ENCODE measurements around the gene PCYT1B.

The PCYT1B gene

DNA sequence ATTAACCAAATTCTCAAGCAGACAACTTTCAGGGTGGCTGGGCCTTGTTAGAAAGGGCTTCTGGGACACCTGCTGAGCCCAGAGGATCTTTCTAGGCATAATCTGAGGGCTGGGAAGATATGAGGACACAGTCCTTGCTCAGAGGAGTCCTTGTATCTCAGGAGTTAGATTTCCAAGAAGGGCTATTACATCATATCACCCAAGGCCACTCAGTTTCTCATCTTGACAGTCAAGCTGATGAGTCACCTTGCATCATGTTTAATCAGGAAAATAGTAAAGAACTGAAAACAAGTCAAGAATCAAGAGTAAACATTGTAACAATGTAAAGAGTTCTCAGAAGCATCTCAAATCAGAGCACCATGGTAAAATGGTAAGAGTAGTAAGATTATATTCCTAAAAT lies 4.0 kb downstream of the PCYT1B start:
- H3K4me1 ChIP-seq (ENCODE audit: control insufficient read depth, insufficient read depth, low read length): peaks cover 4% of the 10 kb centered on the region; the same call in 1 of the 2 replicates
- no peaks in the 10 kb centered on the region for H3K36me3 ChIP-seq (ENCODE audit: control insufficient read depth in 2 of 2, insufficient read depth in 1 of 2, low read length in 2 of 2)
- no peak overlapping the region for H3K27ac ChIP-seq (ENCODE audit: extremely low read depth, low read depth, low read length)
- H3K4me3 ChIP-seq (ENCODE audit: low read depth, low read length): no peak overlapping the region
- no peaks in the 10 kb centered on the region for H3K9me3 ChIP-seq (ENCODE audit: control insufficient read depth, insufficient read depth, low read depth, low read length)
- POLR2A ChIA-PET: no interaction called here
- CTCF ChIA-PET: no interaction called here
- TF ChIP-seq ZNF560 (tag by site-specific recombination; IDR thresholded peaks at IDR 0.05; ENCODE audit: borderline replicate concordance) (no peak), ZNF292 (tag by site-specific recombination; IDR thresholded peaks at IDR 0.05; ENCODE audit: borderline replicate concordance, low read depth) (no peak), GFI1B (tag by site-specific recombination; IDR thresholded peaks at IDR 0.05) (no peak), ZNF112 (tag by site-specific recombination; IDR thresholded peaks at IDR 0.05) (no peak), ZNF571 (tag by site-specific recombination; IDR thresholded peaks at IDR 0.05) (no peak), ZBTB17 (tag by site-specific recombination; IDR thresholded peaks at IDR 0.05) (peak; percentile 34; the same call in 1 of the 2 replicates), ZNF510 (tag by site-specific recombination; IDR thresholded peaks at IDR 0.05; ENCODE audit: insufficient replicate concordance) (no peak), ZNF501 (tag by site-specific recombination; IDR thresholded peaks at IDR 0.05) (no peak), HOXA7 (CRISPR knock-in tag; IDR thresholded peaks at IDR 0.05; ENCODE audit: borderline replicate concordance) (no peak), ZEB2 (tag by site-specific recombination; IDR thresholded peaks at IDR 0.05) (0 out of 2 replicates have a peak, but pooled peaks have one; percentile 25), ZBTB21 (tag by site-specific recombination; IDR thresholded peaks at IDR 0.05) (peak; percentile 78), OVOL3 (tag by site-specific recombination; IDR thresholded peaks at IDR 0.05) (no peak), YY2 (tag by site-specific recombination; IDR thresholded peaks at IDR 0.05) (no peak), KLF17 (tag by site-specific recombination; IDR thresholded peaks at IDR 0.05) (no peak), BCL6B (tag by site-specific recombination; IDR thresholded peaks at IDR 0.05) (peak; percentile 80), ZNF629 (tag by site-specific recombination; IDR thresholded peaks at IDR 0.05) (peak; percentile 79), ZNF366 (tag by site-specific recombination; conservative IDR thresholded peaks at IDR 0.05) (0 out of 2 replicates have a peak, but pooled peaks have one; percentile 14), HIC1 (tag by site-specific recombination; IDR thresholded peaks at IDR 0.05) (no peak), ZFP3 (tag by site-specific recombination; IDR thresholded peaks at IDR 0.05; ENCODE audit: low read depth) (no peak), ZNF692 (tag by site-specific recombination; IDR thresholded peaks at IDR 0.05) (0 out of 2 replicates have a peak, but pooled peaks have one; percentile 41), KLF16 (tag by site-specific recombination; IDR thresholded peaks at IDR 0.05) (no peak)
- TF ChIP-seq, protein P1, sequence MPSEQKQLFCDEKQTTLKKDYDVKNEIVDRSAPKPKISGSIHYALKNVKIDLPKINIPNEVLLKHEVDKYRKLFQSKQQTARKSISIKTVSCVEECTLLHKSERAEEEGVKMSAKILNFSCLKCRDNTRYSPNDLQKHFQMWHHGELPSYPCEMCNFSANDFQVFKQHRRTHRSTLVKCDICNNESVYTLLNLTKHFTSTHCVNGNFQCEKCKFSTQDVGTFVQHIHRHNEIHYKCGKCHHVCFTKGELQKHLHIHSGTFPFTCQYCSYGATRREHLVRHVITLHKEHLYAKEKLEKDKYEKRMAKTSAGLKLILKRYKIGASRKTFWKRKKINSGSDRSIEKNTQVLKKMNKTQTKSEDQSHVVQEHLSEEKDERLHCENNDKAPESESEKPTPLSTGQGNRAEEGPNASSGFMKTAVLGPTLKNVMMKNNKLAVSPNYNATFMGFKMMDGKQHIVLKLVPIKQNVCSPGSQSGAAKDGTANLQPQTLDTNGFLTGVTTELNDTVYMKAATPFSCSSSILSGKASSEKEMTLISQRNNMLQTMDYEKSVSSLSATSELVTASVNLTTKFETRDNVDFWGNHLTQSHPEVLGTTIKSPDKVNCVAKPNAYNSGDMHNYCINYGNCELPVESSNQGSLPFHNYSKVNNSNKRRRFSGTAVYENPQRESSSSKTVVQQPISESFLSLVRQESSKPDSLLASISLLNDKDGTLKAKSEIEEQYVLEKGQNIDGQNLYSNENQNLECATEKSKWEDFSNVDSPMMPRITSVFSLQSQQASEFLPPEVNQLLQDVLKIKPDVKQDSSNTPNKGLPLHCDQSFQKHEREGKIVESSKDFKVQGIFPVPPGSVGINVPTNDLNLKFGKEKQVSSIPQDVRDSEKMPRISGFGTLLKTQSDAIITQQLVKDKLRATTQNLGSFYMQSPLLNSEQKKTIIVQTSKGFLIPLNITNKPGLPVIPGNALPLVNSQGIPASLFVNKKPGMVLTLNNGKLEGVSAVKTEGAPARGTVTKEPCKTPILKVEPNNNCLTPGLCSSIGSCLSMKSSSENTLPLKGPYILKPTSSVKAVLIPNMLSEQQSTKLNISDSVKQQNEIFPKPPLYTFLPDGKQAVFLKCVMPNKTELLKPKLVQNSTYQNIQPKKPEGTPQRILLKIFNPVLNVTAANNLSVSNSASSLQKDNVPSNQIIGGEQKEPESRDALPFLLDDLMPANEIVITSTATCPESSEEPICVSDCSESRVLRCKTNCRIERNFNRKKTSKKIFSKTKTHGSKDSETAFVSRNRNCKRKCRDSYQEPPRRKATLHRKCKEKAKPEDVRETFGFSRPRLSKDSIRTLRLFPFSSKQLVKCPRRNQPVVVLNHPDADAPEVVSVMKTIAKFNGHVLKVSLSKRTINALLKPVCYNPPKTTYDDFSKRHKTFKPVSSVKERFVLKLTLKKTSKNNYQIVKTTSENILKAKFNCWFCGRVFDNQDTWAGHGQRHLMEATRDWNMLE (tag by site-specific recombination; conservative IDR thresholded peaks at IDR 0.05; ENCODE audit: low read depth): 0 out of 2 replicates have a peak, but pooled peaks have one; percentile 21
- TF ChIP-seq, protein P2, sequence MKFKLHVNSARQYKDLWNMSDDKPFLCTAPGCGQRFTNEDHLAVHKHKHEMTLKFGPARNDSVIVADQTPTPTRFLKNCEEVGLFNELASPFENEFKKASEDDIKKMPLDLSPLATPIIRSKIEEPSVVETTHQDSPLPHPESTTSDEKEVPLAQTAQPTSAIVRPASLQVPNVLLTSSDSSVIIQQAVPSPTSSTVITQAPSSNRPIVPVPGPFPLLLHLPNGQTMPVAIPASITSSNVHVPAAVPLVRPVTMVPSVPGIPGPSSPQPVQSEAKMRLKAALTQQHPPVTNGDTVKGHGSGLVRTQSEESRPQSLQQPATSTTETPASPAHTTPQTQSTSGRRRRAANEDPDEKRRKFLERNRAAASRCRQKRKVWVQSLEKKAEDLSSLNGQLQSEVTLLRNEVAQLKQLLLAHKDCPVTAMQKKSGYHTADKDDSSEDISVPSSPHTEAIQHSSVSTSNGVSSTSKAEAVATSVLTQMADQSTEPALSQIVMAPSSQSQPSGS (tag by site-specific recombination; IDR thresholded peaks at IDR 0.05; ENCODE audit: low read depth): peak; percentile 34; the same call in 1 of the 2 replicates
- TF ChIP-seq, protein P3, sequence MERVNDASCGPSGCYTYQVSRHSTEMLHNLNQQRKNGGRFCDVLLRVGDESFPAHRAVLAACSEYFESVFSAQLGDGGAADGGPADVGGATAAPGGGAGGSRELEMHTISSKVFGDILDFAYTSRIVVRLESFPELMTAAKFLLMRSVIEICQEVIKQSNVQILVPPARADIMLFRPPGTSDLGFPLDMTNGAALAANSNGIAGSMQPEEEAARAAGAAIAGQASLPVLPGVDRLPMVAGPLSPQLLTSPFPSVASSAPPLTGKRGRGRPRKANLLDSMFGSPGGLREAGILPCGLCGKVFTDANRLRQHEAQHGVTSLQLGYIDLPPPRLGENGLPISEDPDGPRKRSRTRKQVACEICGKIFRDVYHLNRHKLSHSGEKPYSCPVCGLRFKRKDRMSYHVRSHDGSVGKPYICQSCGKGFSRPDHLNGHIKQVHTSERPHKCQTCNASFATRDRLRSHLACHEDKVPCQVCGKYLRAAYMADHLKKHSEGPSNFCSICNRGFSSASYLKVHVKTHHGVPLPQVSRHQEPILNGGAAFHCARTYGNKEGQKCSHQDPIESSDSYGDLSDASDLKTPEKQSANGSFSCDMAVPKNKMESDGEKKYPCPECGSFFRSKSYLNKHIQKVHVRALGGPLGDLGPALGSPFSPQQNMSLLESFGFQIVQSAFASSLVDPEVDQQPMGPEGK (tag by site-specific recombination; IDR thresholded peaks at IDR 0.05): no peak
